HEK293 (cell line): Measurements from ENCODE around the gene AKIRIN2.

Experiments
- CTCF ChIA-PET: fragments of 350-600 bp; formaldehyde crosslinking; extraction: SDS; loops from one replicate; lab custom pipeline; 2021; ENCODE audit warnings: antibody characterized with exemption; lab: Yijun Ruan, JAX
- POLR2A ChIA-PET: fragments of 300-600 bp; formaldehyde crosslinking; extraction: SDS; loops from one replicate; lab custom pipeline; 2020; ENCODE audit warnings: antibody characterized with exemption, inconsistent platforms; lab: Yijun Ruan, JAX
- H3K27ac ChIP-seq: fragments of 200-500 bp; sonication (Bioruptor generic); 2 replicates; pipeline ENCODE4 v1.5.1; 2014; ENCODE audit warnings: low read depth, low read length, control low read depth, inconsistent platforms; ENCODE audit errors: extremely low read depth
- H3K36me3 ChIP-seq, 2 experiments: fragments of 200-500 bp in 1 of 2; sonication (Bioruptor generic) in 1 of 2; 1 replicate in 1 of 2; 2 replicates in 1 of 2; pipeline ENCODE4 v1.5.1; 2014 to 2017; ENCODE audit warnings: inconsistent platforms in 2 of 2, low read length in 2 of 2; ENCODE audit not compliant: control insufficient read depth in 2 of 2, insufficient read depth in 1 of 2
- H3K4me1 ChIP-seq: fragments of 200-500 bp; sonication (Bioruptor generic); 2 replicates; pipeline ENCODE4 v1.5.1; 2014; ENCODE audit warnings: mild to moderate bottlenecking, low read length, inconsistent platforms; ENCODE audit not compliant: control insufficient read depth, insufficient read depth
- H3K4me3 ChIP-seq: 2 replicates; pipeline ENCODE4 v1.5.1; 2011; ENCODE audit warnings: low read depth, mild to moderate bottlenecking, control low read depth, low read length, moderate library complexity
- H3K9me3 ChIP-seq: fragments of 200-500 bp; sonication (Bioruptor generic); 2 replicates; pipeline ENCODE4 v1.5.1; 2014; ENCODE audit warnings: low read depth, low read length, inconsistent platforms; ENCODE audit not compliant: control insufficient read depth, insufficient read depth
- ELK4 ChIP-seq: IDR thresholded peaks from 2 replicates; pipeline ENCODE4 v1.6.1; 2011; ENCODE audit warnings: mild to moderate bottlenecking, low read depth, low read length, borderline replicate concordance
- GLIS1 ChIP-seq: fragments of 450-650 bp; formaldehyde crosslinking; IDR thresholded peaks from 2 replicates; pipeline ENCODE4 v1.5.1; 2016; ENCODE audit warnings: missing biosample characterization, missing genetic modification characterization
- IKZF3 ChIP-seq: fragments of 450-650 bp; IDR thresholded peaks from 2 replicates; pipeline ENCODE4 v1.5.0; 2018; ENCODE audit warnings: missing biosample characterization, mild to moderate bottlenecking, missing genetic modification characterization, moderate library complexity
- KLF16 ChIP-seq: fragments of 450-650 bp; formaldehyde crosslinking; IDR thresholded peaks from 2 replicates; pipeline ENCODE4 v1.5.1; 2017; ENCODE audit warnings: missing biosample characterization, missing genetic modification characterization
- MZF1 ChIP-seq: fragments of 450-650 bp; formaldehyde crosslinking; IDR thresholded peaks from 2 replicates; pipeline ENCODE4 v1.5.1; 2017; ENCODE audit warnings: missing biosample characterization, missing genetic modification characterization, borderline replicate concordance
- RBAK ChIP-seq: fragments of 450-650 bp; formaldehyde crosslinking; IDR thresholded peaks from 2 replicates; pipeline ENCODE4 v1.5.1; 2016; ENCODE audit warnings: missing biosample characterization, missing genetic modification characterization
- SP3 ChIP-seq: fragments of 450-650 bp; formaldehyde crosslinking; IDR thresholded peaks from 2 replicates; pipeline ENCODE4 v1.5.1; 2016; ENCODE audit warnings: missing biosample characterization, missing genetic modification characterization
- TRIM28 ChIP-seq: IDR thresholded peaks from 2 replicates; pipeline ENCODE4 v1.6.1; 2011; ENCODE audit warnings: low read length, control low read depth, borderline replicate concordance
- ZBTB48 ChIP-seq: fragments of 450-650 bp; formaldehyde crosslinking; IDR thresholded peaks from 2 replicates; pipeline ENCODE4 v1.5.1; 2016; ENCODE audit warnings: missing biosample characterization, missing genetic modification characterization
- ZFP69B ChIP-seq: fragments of 450-650 bp; formaldehyde crosslinking; IDR thresholded peaks from 2 replicates; pipeline ENCODE4 v1.5.1; 2016; ENCODE audit warnings: missing biosample characterization, missing genetic modification characterization
- ZNF10 ChIP-seq: fragments of 450-650 bp; formaldehyde crosslinking; IDR thresholded peaks from 2 replicates; pipeline ENCODE4 v1.5.1; 2017; ENCODE audit warnings: missing biosample characterization, missing genetic modification characterization
- ZNF121 ChIP-seq: fragments of 450-650 bp; formaldehyde crosslinking; IDR thresholded peaks from 2 replicates; pipeline ENCODE4 v1.5.1; 2016; ENCODE audit warnings: missing biosample characterization, missing genetic modification characterization
- ZNF133 ChIP-seq: fragments of 450-650 bp; formaldehyde crosslinking; IDR thresholded peaks from 2 replicates; pipeline ENCODE4 v1.5.1; 2016; ENCODE audit warnings: missing biosample characterization, missing genetic modification characterization
- ZNF138 ChIP-seq: fragments of 450-650 bp; formaldehyde crosslinking; IDR thresholded peaks from 2 replicates; pipeline ENCODE4 v1.5.1; 2016; ENCODE audit warnings: missing biosample characterization, missing genetic modification characterization, borderline replicate concordance
- ZNF174 ChIP-seq: fragments of 450-650 bp; formaldehyde crosslinking; IDR thresholded peaks from 2 replicates; pipeline ENCODE4 v1.5.0; 2017; ENCODE audit warnings: missing biosample characterization, mild to moderate bottlenecking, missing genetic modification characterization
- ZNF2 ChIP-seq: fragments of 450-650 bp; formaldehyde crosslinking; IDR thresholded peaks from 2 replicates; pipeline ENCODE4 v1.5.1; 2016; ENCODE audit warnings: missing biosample characterization, missing genetic modification characterization
- ZNF23 ChIP-seq: fragments of 450-650 bp; formaldehyde crosslinking; IDR thresholded peaks from 2 replicates; pipeline ENCODE4 v1.5.1; 2016; ENCODE audit warnings: missing biosample characterization, missing genetic modification characterization, borderline replicate concordance
- ZNF248 ChIP-seq: fragments of 450-650 bp; formaldehyde crosslinking; IDR thresholded peaks from 2 replicates; pipeline ENCODE4 v1.5.1; 2017; ENCODE audit warnings: missing biosample characterization, missing genetic modification characterization
- ZNF280D ChIP-seq: fragments of 450-650 bp; formaldehyde crosslinking; IDR thresholded peaks from 2 replicates; pipeline ENCODE4 v1.5.1; 2016; ENCODE audit warnings: missing biosample characterization, missing genetic modification characterization
- ZNF311 ChIP-seq: fragments of 450-650 bp; formaldehyde crosslinking; IDR thresholded peaks from 2 replicates; pipeline ENCODE4 v1.5.1; 2017; ENCODE audit warnings: missing biosample characterization, missing genetic modification characterization, borderline replicate concordance
- ZNF341 ChIP-seq: fragments of 450-650 bp; formaldehyde crosslinking; IDR thresholded peaks from 2 replicates; pipeline ENCODE4; 2016; ENCODE audit warnings: low read depth, missing biosample characterization, missing genetic modification characterization
- ZNF394 ChIP-seq: fragments of 450-650 bp; formaldehyde crosslinking; IDR thresholded peaks from 2 replicates; pipeline ENCODE4 v1.5.1; 2016; ENCODE audit warnings: missing biosample characterization, missing genetic modification characterization, mild to moderate bottlenecking, moderate library complexity, borderline replicate concordance
- ZNF398 ChIP-seq: fragments of 450-650 bp; formaldehyde crosslinking; IDR thresholded peaks from 2 replicates; pipeline ENCODE4 v1.5.1; 2017; ENCODE audit warnings: missing biosample characterization, missing genetic modification characterization
- ZNF48 ChIP-seq: fragments of 450-650 bp; formaldehyde crosslinking; IDR thresholded peaks from 2 replicates; pipeline ENCODE4 v1.5.1; 2016; ENCODE audit warnings: missing biosample characterization, missing genetic modification characterization
- ZNF561 ChIP-seq: fragments of 450-650 bp; IDR thresholded peaks from 2 replicates; pipeline ENCODE4 v1.5.1; 2018; ENCODE audit warnings: missing biosample characterization, missing genetic modification characterization, borderline replicate concordance
- ZNF580 ChIP-seq: fragments of 450-650 bp; formaldehyde crosslinking; IDR thresholded peaks from 2 replicates; pipeline ENCODE4 v1.5.1; 2016; ENCODE audit warnings: missing biosample characterization, missing genetic modification characterization
- ZNF585B ChIP-seq: fragments of 450-650 bp; formaldehyde crosslinking; IDR thresholded peaks from 2 replicates; pipeline ENCODE4 v1.5.1; 2016; ENCODE audit warnings: missing biosample characterization, missing genetic modification characterization
- ZNF621 ChIP-seq: fragments of 450-650 bp; formaldehyde crosslinking; IDR thresholded peaks from 2 replicates; pipeline ENCODE4 v1.5.1; 2017; ENCODE audit warnings: missing biosample characterization, missing genetic modification characterization
- ZNF639 ChIP-seq: fragments of 450-650 bp; formaldehyde crosslinking; IDR thresholded peaks from 2 replicates; pipeline ENCODE4 v1.5.1; 2016; ENCODE audit warnings: missing biosample characterization, missing genetic modification characterization
- ZNF664 ChIP-seq: fragments of 450-650 bp; formaldehyde crosslinking; IDR thresholded peaks from 2 replicates; pipeline ENCODE4 v1.5.1; 2016; ENCODE audit warnings: missing biosample characterization, missing genetic modification characterization
- ZNF701 ChIP-seq: fragments of 450-650 bp; formaldehyde crosslinking; IDR thresholded peaks from 2 replicates; pipeline ENCODE4 v1.5.1; 2016; ENCODE audit warnings: missing biosample characterization, missing genetic modification characterization
- ZNF792 ChIP-seq: fragments of 450-650 bp; formaldehyde crosslinking; IDR thresholded peaks from 2 replicates; pipeline ENCODE4 v1.5.1; 2016; ENCODE audit warnings: missing biosample characterization, missing genetic modification characterization

The AKIRIN2 gene

GRCh38 chr6:87714093-87714842 is 12.2 kb upstream of the AKIRIN2 start:
- ChIA-PET POLR2A (interaction anchor here (1.0 to 1.5 kb wide), 3 partner anchors 12 to 14 kb away, joined by 3 to 6 read pairs (median 5); partner anchors contain the start of gene AKIRIN2), CTCF (interaction anchor here (1.0 to 1.1 kb wide), 2 partner anchors 12 to 93 kb away, joined by 3 to 4 read pairs; no protein-coding TSS in a partner anchor)
- Histone ChIP-seq H3K36me3 (no peaks in the 10 kb centered on the region), H3K27ac (no peak overlapping the region), H3K9me3 (no peaks in the 10 kb centered on the region), H3K4me3 (no peak overlapping the region), H3K4me1 (no peaks in the 10 kb centered on the region)
- no peak for TF ChIP-seq GLIS1
- no peak for TF ChIP-seq RBAK (tag by site-specific recombination)
- no peak for TF ChIP-seq ZNF280D (tag by site-specific recombination)
- TF ChIP-seq ZNF48 (tag by site-specific recombination) = no peak
- no peak for TF ChIP-seq ZNF174
- TF ChIP-seq ZNF561 (tag by site-specific recombination) = no peak
- no peak for TF ChIP-seq SP3
- TF ChIP-seq ZNF311 (tag by site-specific recombination) = no peak
- no peak for TF ChIP-seq ZNF2 (tag by site-specific recombination)
- no peak for TF ChIP-seq ZNF121 (tag by site-specific recombination)
- TF ChIP-seq ELK4 = no peak
- TF ChIP-seq ZNF585B = no peak
- TF ChIP-seq ZNF664 (tag by site-specific recombination) = peak; percentile 75
- TF ChIP-seq ZNF138 (tag by site-specific recombination) = no peak
- TF ChIP-seq ZNF398 (tag by site-specific recombination) = no peak
- TF ChIP-seq ZFP69B (tag by site-specific recombination) = no peak; the same call in 1 of the 2 replicates
- TF ChIP-seq IKZF3 (tag by site-specific recombination) = no peak
- no peak for TF ChIP-seq ZNF248 (tag by site-specific recombination)
- no peak for TF ChIP-seq KLF16
- TF ChIP-seq MZF1 (tag by site-specific recombination) = no peak
- no peak for TF ChIP-seq ZNF10 (tag by site-specific recombination)
- no peak for TF ChIP-seq ZNF639
- peak; percentile 33; the same call in 1 of the 2 replicates for TF ChIP-seq ZBTB48 (tag by site-specific recombination)
- TF ChIP-seq ZNF792 (tag by site-specific recombination) = no peak
- TF ChIP-seq ZNF133 (tag by site-specific recombination) = no peak
- TF ChIP-seq ZNF701 (tag by site-specific recombination) = no peak
- TF ChIP-seq ZNF580 (tag by site-specific recombination) = no peak
- TF ChIP-seq TRIM28 = no peak
- TF ChIP-seq ZNF394 (tag by site-specific recombination) = no peak
- no peak for TF ChIP-seq ZNF23 (tag by site-specific recombination)
- no peak for TF ChIP-seq ZNF341 (tag by site-specific recombination)
- TF ChIP-seq ZNF621 = no peak
